ENCODE measurements around the gene PRKCSH. TPM values are rescaled to one million over a fixed set of nuclear protein-coding genes. Genes with fewer than 3 reads are reported as not detected.

Gene PRKCSH
- total RNA-seq, 1 experiment from 2014 or later, result 431 TPM

- peaks cover 21 to 36% (median 34%) of the 10 kb centered on the region in 3 experiments for H3K36me3 Mint-ChIP-seq (ENCODE audit: insufficient read depth in 1 of 3, low read depth in 3 of 3)
- DNase-seq, result no peak
- Histone ChIP-seq H3K23ac (ENCODE audit: insufficient read length, low read depth, low read length) (no peak overlapping the region), H3K9ac (ENCODE audit: extremely low read depth, insufficient read length, low read length) (peak overlapping the region; percentile 6), H3K14ac (ENCODE audit: insufficient read depth, low read length) (no peak overlapping the region), H4K20me1 (ENCODE audit: control insufficient read depth, insufficient read depth, insufficient read length) (no peaks in the 10 kb centered on the region), H3K4me2 (ENCODE audit: insufficient read depth, insufficient read length, low read length) (peak overlapping the region; percentile 77), H2BK12ac (ENCODE audit: insufficient read length, low read depth, low read length) (no peak overlapping the region), H3K4ac (ENCODE audit: low read depth, low read length) (no peak overlapping the region), H3K23me2 (ENCODE audit: insufficient read length, low read depth, low read length, poor library complexity, severe bottlenecking) (peaks cover 9% of the 10 kb centered on the region), H2AK5ac (ENCODE audit: insufficient read length, low read length) (no peak overlapping the region), H2BK15ac (ENCODE audit: low read depth, low read length) (no peak overlapping the region), H3K27ac (ENCODE audit: insufficient read length, low read depth, low read length) (no peak overlapping the region), H4K5ac (ENCODE audit: insufficient read length, low read depth, low read length) (no peak overlapping the region), H2BK5ac (ENCODE audit: insufficient read length, low read length) (no peak overlapping the region), H3K27me3 (ENCODE audit: insufficient read depth, low read length) (no peaks in the 10 kb centered on the region), H3K79me1 (ENCODE audit: insufficient read depth, low read depth, low read length, poor library complexity, severe bottlenecking) (peaks cover 7% of the 10 kb centered on the region), H3K9me3 (ENCODE audit: control insufficient read depth, low read depth, low read length) (no peaks in the 10 kb centered on the region), H2BK120ac (ENCODE audit: low read depth, low read length, poor library complexity, severe bottlenecking) (no peak overlapping the region), H2AFZ (ENCODE audit: low read length) (no peak overlapping the region), H3K79me2 (ENCODE audit: insufficient read depth, low read length) (peaks cover 4% of the 10 kb centered on the region; the same call in 1 of the 2 replicates), H3K56ac (ENCODE audit: insufficient read length, low read depth, low read length) (no peak overlapping the region), H3K4me1 (ENCODE audit: insufficient read depth, low read length) (peaks cover 3% of the 10 kb centered on the region; the same call in 1 of the 2 replicates), H4K8ac (replicated peaks; ENCODE audit: insufficient read length, low read depth, low read length) (no peak overlapping the region), H4K91ac (ENCODE audit: insufficient read length, low read depth, low read length) (no peak overlapping the region), H3K18ac (ENCODE audit: insufficient read length, low read depth, low read length) (no peak overlapping the region), H3T11ph (ENCODE audit: low read length) (no peak overlapping the region), H2BK20ac (ENCODE audit: low read depth, low read length, poor library complexity, severe bottlenecking) (no peak overlapping the region)
- peak overlapping the region; percentile 98 to 100 for H3K4me3 Mint-ChIP-seq
- H3K4me1 Mint-ChIP-seq, result peaks cover 10 to 17% of the 10 kb centered on the region in 2 experiments
- peaks cover 2% of the 10 kb centered on the region; the same call in 1 of the 2 replicates for H3K27me3 Mint-ChIP-seq (ENCODE audit: low read depth)
- no peaks in the 10 kb centered on the region for H3K9me3 Mint-ChIP-seq
- TF ChIP-seq, protein P1, sequence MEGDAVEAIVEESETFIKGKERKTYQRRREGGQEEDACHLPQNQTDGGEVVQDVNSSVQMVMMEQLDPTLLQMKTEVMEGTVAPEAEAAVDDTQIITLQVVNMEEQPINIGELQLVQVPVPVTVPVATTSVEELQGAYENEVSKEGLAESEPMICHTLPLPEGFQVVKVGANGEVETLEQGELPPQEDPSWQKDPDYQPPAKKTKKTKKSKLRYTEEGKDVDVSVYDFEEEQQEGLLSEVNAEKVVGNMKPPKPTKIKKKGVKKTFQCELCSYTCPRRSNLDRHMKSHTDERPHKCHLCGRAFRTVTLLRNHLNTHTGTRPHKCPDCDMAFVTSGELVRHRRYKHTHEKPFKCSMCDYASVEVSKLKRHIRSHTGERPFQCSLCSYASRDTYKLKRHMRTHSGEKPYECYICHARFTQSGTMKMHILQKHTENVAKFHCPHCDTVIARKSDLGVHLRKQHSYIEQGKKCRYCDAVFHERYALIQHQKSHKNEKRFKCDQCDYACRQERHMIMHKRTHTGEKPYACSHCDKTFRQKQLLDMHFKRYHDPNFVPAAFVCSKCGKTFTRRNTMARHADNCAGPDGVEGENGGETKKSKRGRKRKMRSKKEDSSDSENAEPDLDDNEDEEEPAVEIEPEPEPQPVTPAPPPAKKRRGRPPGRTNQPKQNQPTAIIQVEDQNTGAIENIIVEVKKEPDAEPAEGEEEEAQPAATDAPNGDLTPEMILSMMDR (conservative IDR thresholded peaks at IDR 0.05), result no peak
- peak overlapping the region in 1 of 3 experiments; percentile 70; a peak in 2 of 7 replicates for H3K27ac Mint-ChIP-seq
- WGBS (ENCODE audit: extremely low coverage, insufficient read length, low lambda C conversion rate), result no CpG with 5 or more reads among the region's 9 CpGs
These were observed 755 bp upstream of the PRKCSH start for GRCh38 chr19:11434703-11435056.

Data from H9 (cell line).